Fibroblast of skin of right quadriceps (primary cell): ENCODE measurements around the gene FYB2.
A peak's percentile ranks its signal among the peaks of the same experiment; 100 is the strongest.

Experiments used
- DNase-seq: peaks from one replicate; pipeline ENCODE4 v3.0.0-alpha.2; 2013

FYB2 gene, protein sequence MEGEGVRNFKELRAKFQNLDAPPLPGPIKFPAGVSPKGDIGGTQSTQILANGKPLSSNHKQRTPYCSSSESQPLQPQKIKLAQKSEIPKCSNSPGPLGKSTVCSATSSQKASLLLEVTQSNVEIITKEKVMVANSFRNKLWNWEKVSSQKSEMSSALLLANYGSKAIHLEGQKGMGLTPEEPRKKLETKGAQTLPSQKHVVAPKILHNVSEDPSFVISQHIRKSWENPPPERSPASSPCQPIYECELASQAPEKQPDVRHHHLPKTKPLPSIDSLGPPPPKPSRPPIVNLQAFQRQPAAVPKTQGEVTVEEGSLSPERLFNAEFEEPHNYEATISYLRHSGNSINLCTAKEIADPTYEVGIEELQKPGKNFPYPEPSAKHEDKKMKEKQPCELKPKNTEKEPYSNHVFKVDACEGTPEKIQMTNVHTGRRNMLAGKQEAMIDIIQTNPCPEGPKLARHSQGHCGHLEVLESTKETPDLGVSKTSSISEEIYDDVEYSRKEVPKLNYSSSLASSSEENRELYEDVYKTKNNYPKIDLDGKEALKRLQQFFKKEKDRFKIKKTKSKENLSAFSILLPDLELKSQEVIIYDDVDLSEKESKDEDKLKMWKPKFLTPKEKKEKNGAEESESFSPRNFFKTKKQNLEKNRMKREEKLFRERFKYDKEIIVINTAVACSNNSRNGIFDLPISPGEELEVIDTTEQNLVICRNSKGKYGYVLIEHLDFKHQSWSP

DNA sequence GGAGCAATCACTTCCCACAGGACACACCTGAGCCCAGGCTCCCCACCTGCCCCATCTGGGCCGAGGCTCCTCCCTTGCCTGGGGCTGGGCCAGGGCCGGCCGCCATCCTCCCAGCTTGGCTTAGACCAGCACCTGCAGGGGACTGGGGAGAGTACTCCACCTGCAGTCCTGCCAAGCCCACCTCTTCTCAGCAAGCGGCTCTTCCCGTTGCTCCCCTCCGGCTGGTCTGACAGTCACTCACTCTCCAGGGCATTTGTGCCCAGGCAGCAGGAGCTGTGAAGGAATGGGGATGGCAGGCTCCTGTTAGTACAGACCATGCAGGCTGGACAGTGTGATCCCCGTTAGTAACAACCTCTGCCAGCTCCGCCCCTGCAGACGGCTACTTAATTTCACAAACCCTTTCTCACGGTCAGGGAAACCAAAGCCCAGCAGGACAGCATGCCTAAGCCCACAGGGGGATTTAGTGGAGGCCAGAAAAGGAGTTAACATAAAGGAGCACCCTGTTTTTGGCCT is at the start of gene FYB2:
Gene FYB2 (minus strand): TSS at position 18 of the 513 bp plus-strand sequence. CDS start 114 bp downstream, outside the sequence.
- DNase-seq: no peak

- DNase-seq: peak; percentile 35
These were observed 49.6 kb upstream of the FYB2 start for GRCh38 chr1:56868761-56869160.

GRCh38 chr1:56867491-56867890 is 48.3 kb upstream of the FYB2 start:
- no peak for DNase-seq

DNA sequence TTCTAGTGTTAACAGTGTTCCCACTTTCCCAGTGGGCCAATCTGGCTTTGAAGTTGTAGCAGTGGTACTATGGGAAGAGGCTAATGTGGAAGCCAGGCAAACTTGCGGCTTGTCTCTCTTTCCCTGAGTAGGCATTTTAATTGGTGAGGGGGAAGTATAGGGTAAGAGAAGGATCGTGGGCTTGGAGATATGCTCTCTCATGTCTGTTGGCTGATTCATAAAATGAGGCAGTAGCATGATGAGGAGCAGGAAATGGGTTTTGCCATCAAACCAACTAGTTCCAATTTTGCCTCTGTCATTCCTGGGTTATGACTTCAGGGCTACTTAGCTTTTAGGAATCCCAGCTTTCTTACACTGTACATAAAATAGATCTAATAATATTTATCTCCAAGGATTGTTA is 47.5 kb upstream of the FYB2 start:
- DNase-seq: peak; percentile 93

GRCh38 chr1:56864430-56864829 is 45.2 kb upstream of the FYB2 start:
- DNase-seq: peak; percentile 39

GRCh38 chr1:56863265-56863992 is 44.2 kb upstream of the FYB2 start:
- DNase-seq: no peak

DNA sequence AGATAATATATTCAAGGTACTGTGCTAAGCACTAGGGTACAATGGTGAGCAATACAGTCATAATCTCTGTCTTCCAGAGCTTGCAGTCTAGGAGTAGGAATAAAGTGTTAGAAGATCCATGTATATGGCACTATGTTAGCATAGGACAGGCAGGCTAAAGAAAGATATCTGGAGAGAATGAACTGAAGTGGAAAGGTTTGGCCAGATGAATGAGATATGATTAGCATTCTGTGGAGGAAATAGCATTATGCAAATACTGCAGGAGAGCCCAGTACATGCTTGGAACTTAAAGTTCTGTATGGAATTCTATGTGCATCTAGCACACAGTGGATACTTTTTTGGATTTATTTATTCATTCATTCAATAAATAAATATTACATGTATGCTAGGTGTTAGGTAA is 40.1 kb upstream of the FYB2 start:
- no peak for DNase-seq

DNA sequence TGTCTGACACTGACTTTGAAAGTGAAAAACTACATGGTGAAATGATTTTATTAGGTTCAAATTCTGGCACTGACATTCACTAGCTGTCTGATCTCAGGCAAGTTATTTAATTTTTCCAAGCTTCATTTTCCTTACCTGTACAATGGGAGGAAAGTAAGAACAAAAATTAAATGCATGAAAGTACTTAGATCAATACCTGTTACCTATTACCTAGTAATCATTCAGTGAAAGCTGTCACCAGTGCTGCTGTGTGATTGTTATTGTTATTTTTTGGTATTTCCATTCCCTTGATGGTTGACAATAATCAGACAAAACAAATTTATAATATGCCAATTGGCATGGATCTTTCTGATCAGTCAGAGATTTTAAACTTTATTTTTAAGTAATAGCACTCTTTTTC is 37.0 kb upstream of the FYB2 start:
- DNase-seq: no peak

DNA sequence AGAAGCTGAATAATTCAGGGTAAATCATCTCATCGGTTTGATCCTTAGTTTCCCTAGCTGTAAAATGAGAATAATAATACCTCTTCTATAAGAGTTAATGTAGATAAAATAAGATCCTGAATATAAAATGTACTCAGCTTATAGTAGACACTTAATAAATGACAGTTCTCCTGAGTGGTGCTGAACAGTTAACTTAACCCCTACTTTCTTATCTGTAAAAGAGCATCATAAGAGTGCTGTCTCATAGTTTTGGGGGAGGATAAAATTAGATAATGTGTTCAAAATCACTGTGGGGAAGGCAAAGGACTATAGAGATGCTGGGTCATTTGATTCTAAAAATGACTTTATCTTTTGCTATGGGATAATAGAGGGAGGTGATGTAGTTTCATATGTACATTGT is 36.0 kb upstream of the FYB2 start:
- DNase-seq: no peak

GRCh38 chr1:56854521-56855099 is 35.4 kb upstream of the FYB2 start, which contains the start of gene C8A:
Gene C8A, plus strand, starts transcription at chr1:56854797. Its CDS starts 105 bp downstream, at chr1:56854902.
- no peak for DNase-seq

GRCh38 chr1:56852476-56852875 is 33.3 kb upstream of the FYB2 start:
- peak; percentile 2 for DNase-seq

DNA sequence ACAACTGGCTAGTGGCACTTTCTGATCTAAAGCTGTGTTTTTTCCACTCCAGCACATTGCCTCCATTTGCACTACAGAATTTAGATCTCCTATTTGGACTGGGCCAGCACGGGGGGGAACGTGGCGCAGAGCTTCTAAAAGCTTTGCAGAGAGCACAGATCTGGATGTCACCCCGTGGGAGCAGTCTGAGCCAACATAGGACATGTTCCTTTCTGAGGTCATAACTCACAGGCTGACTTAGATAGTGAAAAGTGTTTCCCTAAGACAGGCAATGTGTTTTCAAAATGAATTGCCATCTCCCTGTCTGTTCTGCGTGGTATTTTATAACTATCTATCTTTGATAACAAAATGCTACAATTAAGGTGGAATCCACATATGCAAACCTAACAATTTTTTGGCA is 31.7 kb upstream of the FYB2 start:
- DNase-seq: no peak

- no peak for DNase-seq
These were observed 31.2 kb upstream of the FYB2 start for GRCh38 chr1:56850411-56850810.

DNA sequence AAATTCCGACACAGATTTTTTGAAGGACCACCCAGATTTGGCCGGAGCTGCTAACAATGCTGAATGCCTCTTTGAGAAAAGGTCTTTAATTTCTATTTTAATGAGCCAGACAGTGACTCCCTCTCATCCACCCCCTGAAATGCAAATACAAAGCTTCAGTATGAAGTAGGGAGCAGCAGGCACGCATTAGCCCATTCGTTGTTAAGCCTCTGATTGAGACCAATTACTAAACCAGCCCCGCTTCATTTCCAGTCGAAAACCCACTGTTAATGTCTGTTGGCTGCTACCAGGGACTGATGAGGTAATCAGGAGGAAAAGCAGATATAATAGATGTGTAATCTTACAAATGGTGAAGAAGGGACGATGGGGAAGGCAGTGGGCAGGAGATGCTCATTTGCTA is 30.5 kb upstream of the FYB2 start:
- no peak for DNase-seq

DNA sequence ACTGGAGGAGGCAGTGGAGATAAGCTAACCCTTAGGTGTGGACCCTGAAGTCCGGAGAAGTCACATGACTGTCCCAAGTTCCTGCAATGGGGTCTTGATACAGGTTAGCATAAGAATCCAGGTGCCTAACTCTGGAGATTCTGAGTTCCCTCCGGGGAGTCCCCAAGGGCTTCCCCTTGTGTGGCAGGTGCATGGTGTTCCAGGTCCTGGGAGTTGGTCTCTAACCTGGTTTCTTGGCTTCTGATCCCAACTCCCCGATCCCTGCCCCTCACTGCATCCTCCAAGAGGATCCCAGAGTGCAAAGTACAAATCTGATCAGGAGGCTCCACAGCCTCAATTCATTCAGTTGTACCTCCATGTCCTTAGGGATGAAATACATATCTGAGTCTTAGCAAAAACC is 26.1 kb upstream of the FYB2 start:
- no peak for DNase-seq

- DNase-seq: no peak
These were observed 25.4 kb upstream of the FYB2 start for GRCh38 chr1:56844545-56845136.

DNA sequence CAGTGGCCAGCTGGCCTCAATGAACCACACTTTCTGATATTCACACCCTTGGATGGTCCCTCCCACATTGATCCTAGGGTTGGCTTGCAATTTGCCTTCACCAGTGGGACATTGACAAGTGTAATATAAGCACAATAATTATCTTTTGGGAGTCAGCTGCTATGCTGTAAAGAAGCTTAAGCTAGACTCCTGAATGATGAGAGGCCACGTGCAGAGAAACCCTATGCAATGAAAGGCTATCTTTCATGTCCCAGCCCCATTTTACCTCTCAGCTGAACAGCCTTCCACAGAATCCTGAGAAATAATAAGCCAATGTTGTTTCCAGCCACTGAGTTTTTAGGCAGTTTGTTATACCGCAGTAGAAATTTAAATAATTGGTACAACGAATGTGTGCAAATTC is 24.3 kb upstream of the FYB2 start:
- DNase-seq: no peak

GRCh38 chr1:56838759-56839158 is 19.6 kb upstream of the FYB2 start:
- peak; percentile 42 for DNase-seq

DNA sequence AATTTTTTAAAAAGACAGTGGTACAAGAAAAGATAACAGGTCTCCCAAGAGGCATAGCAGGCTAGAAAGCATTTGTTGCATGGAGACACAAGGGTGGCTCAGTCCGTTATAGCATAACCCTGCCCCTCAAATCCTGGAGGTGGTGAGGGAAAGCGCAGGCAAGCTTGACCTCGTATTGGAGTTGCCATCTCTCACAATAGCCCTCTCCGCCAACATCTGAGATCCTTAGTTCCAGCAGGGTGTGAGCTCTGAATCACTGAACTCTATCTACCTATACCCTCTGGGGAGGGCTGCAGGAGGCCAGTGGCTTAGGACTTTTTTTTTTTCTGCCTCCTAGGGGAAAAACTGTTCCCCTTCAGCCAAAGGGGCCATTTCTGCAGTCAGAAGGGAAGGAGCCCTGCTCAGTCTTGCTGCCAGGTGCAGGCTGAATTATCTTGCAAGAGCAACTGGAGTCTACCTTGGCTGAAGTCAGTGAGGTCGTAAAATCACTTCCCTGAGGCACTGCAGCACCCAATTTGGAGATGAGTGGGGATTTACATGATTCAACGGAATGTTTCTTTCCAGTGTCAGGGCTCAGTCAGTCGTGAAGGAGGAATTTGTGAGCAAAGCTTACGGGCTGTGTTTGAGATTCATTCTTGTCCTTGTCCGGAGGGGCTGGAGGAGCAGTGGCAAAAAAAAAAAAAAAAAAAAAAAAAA is 18.2 kb upstream of the FYB2 start:
- DNase-seq: peak; percentile 47

GRCh38 chr1:56836359-56836758 is 17.2 kb upstream of the FYB2 start:
- no peak for DNase-seq

GRCh38 chr1:56835657-56836056 is 16.5 kb upstream of the FYB2 start:
- DNase-seq: no peak
